ENCODE measurements around the gene STIMATE. TPM values are rescaled to one million over a fixed set of nuclear protein-coding genes. Genes with fewer than 3 reads are reported as not detected.

STIMATE gene
- total RNA-seq, 2 donors from 2014 or later: 7.2 to 20.5 TPM

GRCh38 chr3:52931328-52931727, 34.0 kb upstream of the STIMATE start:
- TF ChIP-seq POLR2A (IDR thresholded peaks at IDR 0.05) (no peak), POLR2AphosphoS5 (IDR thresholded peaks at IDR 0.05) (no peak)
- TF ChIP-seq, protein P1, sequence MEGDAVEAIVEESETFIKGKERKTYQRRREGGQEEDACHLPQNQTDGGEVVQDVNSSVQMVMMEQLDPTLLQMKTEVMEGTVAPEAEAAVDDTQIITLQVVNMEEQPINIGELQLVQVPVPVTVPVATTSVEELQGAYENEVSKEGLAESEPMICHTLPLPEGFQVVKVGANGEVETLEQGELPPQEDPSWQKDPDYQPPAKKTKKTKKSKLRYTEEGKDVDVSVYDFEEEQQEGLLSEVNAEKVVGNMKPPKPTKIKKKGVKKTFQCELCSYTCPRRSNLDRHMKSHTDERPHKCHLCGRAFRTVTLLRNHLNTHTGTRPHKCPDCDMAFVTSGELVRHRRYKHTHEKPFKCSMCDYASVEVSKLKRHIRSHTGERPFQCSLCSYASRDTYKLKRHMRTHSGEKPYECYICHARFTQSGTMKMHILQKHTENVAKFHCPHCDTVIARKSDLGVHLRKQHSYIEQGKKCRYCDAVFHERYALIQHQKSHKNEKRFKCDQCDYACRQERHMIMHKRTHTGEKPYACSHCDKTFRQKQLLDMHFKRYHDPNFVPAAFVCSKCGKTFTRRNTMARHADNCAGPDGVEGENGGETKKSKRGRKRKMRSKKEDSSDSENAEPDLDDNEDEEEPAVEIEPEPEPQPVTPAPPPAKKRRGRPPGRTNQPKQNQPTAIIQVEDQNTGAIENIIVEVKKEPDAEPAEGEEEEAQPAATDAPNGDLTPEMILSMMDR (IDR thresholded peaks at IDR 0.05): no peak
- WGBS: 88% methylated on average over 6 of the region's 6 CpGs

DNA sequence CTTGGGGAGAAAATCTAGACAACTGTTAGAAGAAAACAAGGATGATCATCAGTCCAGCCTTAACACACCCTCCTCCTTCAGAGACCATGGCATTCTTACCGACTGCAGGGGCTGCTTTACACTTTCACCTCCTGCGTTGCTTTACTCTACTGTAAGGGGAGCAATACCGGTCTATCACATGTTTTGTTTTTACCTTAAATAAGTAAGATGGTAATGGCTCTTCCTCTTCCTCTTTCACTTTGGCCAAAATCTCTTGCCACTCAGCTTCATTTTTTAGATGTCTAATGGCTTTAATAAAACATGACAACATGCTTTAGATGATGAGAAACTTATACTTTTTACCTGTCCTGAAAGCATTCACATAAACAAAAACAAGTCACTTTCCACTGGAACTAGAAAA, 33.4 kb upstream of the STIMATE start:
- DNase-seq (ENCODE audit: low spot score): no peak
- H3K4me1 ChIP-seq (replicated peaks): no peaks in the 10 kb centered on the region
- H3K27ac ChIP-seq: no peak overlapping the region
- intact Hi-C loops (cut with DNase I): loop anchor here (5.0 to 10.0 kb wide), 2 partner anchors 142 to 186 kb away; no protein-coding TSS in a partner anchor
- H3K36me3 ChIP-seq: no peaks in the 10 kb centered on the region
- TF ChIP-seq POLR2AphosphoS5 (IDR thresholded peaks at IDR 0.05): no peak
- TF ChIP-seq, protein P1 (IDR thresholded peaks at IDR 0.05): no peak
- no peak for TF ChIP-seq POLR2A (IDR thresholded peaks at IDR 0.05)
- 89% methylated on average over 3 of the region's 3 CpGs for WGBS
- H3K27me3 ChIP-seq (replicated peaks; ENCODE audit: insufficient read depth): no peaks in the 10 kb centered on the region
- H3K4me3 ChIP-seq: no peak overlapping the region
- H3K9me3 ChIP-seq: no peaks in the 10 kb centered on the region

More at GRCh38 chr3:52931328-52931727, 34.0 kb upstream of the STIMATE start:
- Histone ChIP-seq H3K4me1 (replicated peaks) (no peaks in the 10 kb centered on the region), H3K9me3 (no peaks in the 10 kb centered on the region), H3K27me3 (replicated peaks; ENCODE audit: insufficient read depth) (no peaks in the 10 kb centered on the region), H3K36me3 (no peaks in the 10 kb centered on the region), H3K4me3 (no peak overlapping the region), H3K27ac (no peak overlapping the region)
- intact Hi-C loops (cut with DNase I): loop anchor here (5.0 to 10.0 kb wide), 2 partner anchors 141 to 187 kb away; no protein-coding TSS in a partner anchor
- DNase-seq (ENCODE audit: low spot score): no peak

- no peak for DNase-seq (ENCODE audit: low spot score)
- Histone ChIP-seq H3K9me3 (no peaks in the 10 kb centered on the region), H3K36me3 (no peaks in the 10 kb centered on the region), H3K27ac (no peak overlapping the region), H3K27me3 (replicated peaks; ENCODE audit: insufficient read depth) (no peaks in the 10 kb centered on the region), H3K4me3 (no peak overlapping the region), H3K4me1 (replicated peaks) (no peaks in the 10 kb centered on the region)
- intact Hi-C loops (cut with DNase I): no loop called here
- 92% methylated on average over 2 of the region's 2 CpGs for WGBS
- TF ChIP-seq POLR2AphosphoS5 (IDR thresholded peaks at IDR 0.05) (no peak), POLR2A (IDR thresholded peaks at IDR 0.05) (no peak)
- TF ChIP-seq, protein P1 (IDR thresholded peaks at IDR 0.05): no peak
Observed at GRCh38 chr3:52926554-52926953, 29.2 kb upstream of the STIMATE start.

DNA sequence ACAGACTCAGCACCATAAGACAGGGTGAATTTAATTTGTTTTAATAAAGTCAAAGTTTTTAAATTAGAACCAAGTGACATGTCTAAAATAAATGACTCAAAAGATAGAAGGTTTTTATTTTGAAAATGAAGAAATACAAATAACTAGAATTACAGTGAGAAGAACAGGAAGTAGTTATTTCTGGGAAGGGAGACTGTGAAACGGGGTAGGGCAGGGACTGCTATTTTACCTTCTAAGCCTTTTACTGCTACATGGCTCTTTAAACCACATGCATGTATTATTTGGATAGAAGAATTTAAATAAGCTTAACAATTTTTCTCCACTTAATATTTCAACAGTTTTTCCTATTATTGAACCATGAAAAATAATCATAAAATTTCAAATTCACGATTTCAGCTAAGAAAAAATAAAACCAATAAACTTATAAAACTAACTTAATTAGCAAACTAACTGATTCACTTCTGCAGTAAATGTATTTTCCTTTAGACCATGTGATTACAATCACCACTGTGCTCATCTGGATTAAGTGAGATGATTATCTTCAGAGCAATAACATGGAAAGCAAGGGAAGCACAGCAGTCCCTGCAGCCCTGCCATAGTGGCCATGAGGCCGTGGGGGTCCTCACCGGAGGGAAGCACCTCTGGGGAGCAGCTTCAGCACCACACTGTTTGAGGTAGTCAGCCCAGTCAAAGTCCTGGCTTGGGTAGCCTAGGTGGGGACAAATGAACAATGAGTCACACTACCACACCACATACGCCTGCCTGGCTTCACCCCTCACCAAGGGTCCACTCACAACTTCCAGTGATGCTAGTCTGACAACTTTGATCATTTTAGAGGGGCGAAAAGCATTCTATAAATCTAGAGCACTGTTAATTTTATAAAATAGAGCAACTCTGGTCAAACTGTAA, 28.3 kb upstream of the STIMATE start:
- no peaks in the 10 kb centered on the region for H3K9me3 ChIP-seq
- intact Hi-C loops (cut with DNase I): no loop called here
- WGBS: 65% methylated on average over 6 of the region's 6 CpGs

More for the DNA sequence above, 28.3 kb upstream of the STIMATE start:
- Histone ChIP-seq H3K4me1 (replicated peaks) (no peaks in the 10 kb centered on the region), H3K27ac (no peak overlapping the region), H3K27me3 (replicated peaks; ENCODE audit: insufficient read depth) (no peaks in the 10 kb centered on the region), H3K4me3 (no peak overlapping the region), H3K36me3 (no peaks in the 10 kb centered on the region)
- TF ChIP-seq, protein P1 (IDR thresholded peaks at IDR 0.05): no peak
- TF ChIP-seq POLR2A (IDR thresholded peaks at IDR 0.05) (no peak), POLR2AphosphoS5 (IDR thresholded peaks at IDR 0.05) (no peak)
- no peak for DNase-seq (ENCODE audit: low spot score)

Data from prostate gland (tissue), 2 donors.